ENCODE results near the gene PPARD. TPM values are rescaled to one million over a fixed set of nuclear protein-coding genes. Genes with fewer than 3 reads are reported as not detected.
A peak's percentile ranks its signal among the peaks of the same experiment; 100 is the strongest.

PPARD gene
- total RNA-seq, 1 donor from 2014 or later, result 19.0 TPM

GRCh38 chr6:35468181-35468979, 126.0 kb downstream of the PPARD start, which contains the start of gene RPL10A:
TSS of gene RPL10A (plus strand) at chr6:35468401. CDS start at chr6:35468435, 34 bp downstream.
- Mint-ChIP-seq H3K9me3 (no peaks in the 10 kb centered on the region), H3K4me1 (peaks cover 39% of the 10 kb centered on the region), H3K4me3 (peak within 1 kb of the TSS; percentile 97), H3K27me3 (no peaks in the 10 kb centered on the region), H3K36me3 (ENCODE audit: low read depth) (peaks cover 73% of the 10 kb centered on the region), H3K27ac (peak within 1 kb of the TSS; percentile 98)
- DNase-seq, result peak; percentile 98
- intact Hi-C loops (cut with micrococcal nuclease), result loop anchor here (1.0 to 5.0 kb wide), 5 partner anchors 16 to 171 kb away; partner anchors contain the start of genes DEF6, FANCE and PPARD

GRCh38 chr6:35468980-35469750, 126.8 kb downstream of the PPARD start:
- Mint-ChIP-seq H3K36me3 (ENCODE audit: low read depth) (peaks cover 71% of the 10 kb centered on the region), H3K4me1 (peaks cover 39% of the 10 kb centered on the region), H3K9me3 (no peaks in the 10 kb centered on the region), H3K27ac (peak overlapping the region; percentile 98), H3K27me3 (no peaks in the 10 kb centered on the region), H3K4me3 (peak overlapping the region; percentile 97)
- intact Hi-C loops (cut with micrococcal nuclease), result loop anchor here (1.0 to 5.0 kb wide), 5 partner anchors 17 to 172 kb away; partner anchors contain the start of genes DEF6, FANCE and PPARD
- DNase-seq, result peak; percentile 62

GRCh38 chr6:35469751-35470662, 127.6 kb downstream of the PPARD start:
- intact Hi-C loops (cut with micrococcal nuclease), result loop anchor here (5.0 kb wide), 1 partner anchor 53 kb away; no protein-coding TSS in a partner anchor
- Mint-ChIP-seq H3K27me3 (no peaks in the 10 kb centered on the region), H3K27ac (peak overlapping the region; percentile 98), H3K4me3 (peak overlapping the region; percentile 97), H3K36me3 (ENCODE audit: low read depth) (peaks cover 71% of the 10 kb centered on the region), H3K4me1 (peaks cover 39% of the 10 kb centered on the region), H3K9me3 (no peaks in the 10 kb centered on the region)
- peak; percentile 63 for DNase-seq

- DNase-seq, result peak; percentile 64
- Mint-ChIP-seq H3K9me3 (no peaks in the 10 kb centered on the region), H3K4me1 (peaks cover 38% of the 10 kb centered on the region), H3K4me3 (peak overlapping the region; percentile 97), H3K27me3 (no peaks in the 10 kb centered on the region), H3K27ac (peak overlapping the region; percentile 98), H3K36me3 (ENCODE audit: low read depth) (peaks cover 68% of the 10 kb centered on the region)
- intact Hi-C loops (cut with micrococcal nuclease), result no loop called here
Measured at GRCh38 chr6:35470663-35471120, 128.3 kb downstream of the PPARD start.

GRCh38 chr6:35471836-35472345, 129.5 kb downstream of the PPARD start:
- H3K4me1 Mint-ChIP-seq, result peaks cover 40% of the 10 kb centered on the region
- no peaks in the 10 kb centered on the region for H3K9me3 Mint-ChIP-seq
- intact Hi-C loops (cut with micrococcal nuclease), result no loop called here
- H3K4me3 Mint-ChIP-seq, result peak overlapping the region; percentile 97
- H3K27ac Mint-ChIP-seq, result peak overlapping the region; percentile 63
- DNase-seq, result no peak
- no peaks in the 10 kb centered on the region for H3K27me3 Mint-ChIP-seq
- H3K36me3 Mint-ChIP-seq (ENCODE audit: low read depth), result peaks cover 64% of the 10 kb centered on the region

- no peaks in the 10 kb centered on the region for H3K27me3 Mint-ChIP-seq
- peaks cover 55% of the 10 kb centered on the region for H3K36me3 Mint-ChIP-seq (ENCODE audit: low read depth)
- no peaks in the 10 kb centered on the region for H3K9me3 Mint-ChIP-seq
- intact Hi-C loops (cut with micrococcal nuclease), result no loop called here
- peaks cover 29% of the 10 kb centered on the region for H3K4me1 Mint-ChIP-seq
- H3K4me3 Mint-ChIP-seq, result no peak overlapping the region
- DNase-seq, result no peak
- H3K27ac Mint-ChIP-seq, result no peak overlapping the region
Measured at GRCh38 chr6:35473075-35473849, 130.9 kb downstream of the PPARD start.

- peaks cover 29% of the 10 kb centered on the region for H3K4me1 Mint-ChIP-seq
- no peak overlapping the region for H3K4me3 Mint-ChIP-seq
- peaks cover 50% of the 10 kb centered on the region for H3K36me3 Mint-ChIP-seq (ENCODE audit: low read depth)
- intact Hi-C loops (cut with micrococcal nuclease), result no loop called here
- H3K27ac Mint-ChIP-seq, result no peak overlapping the region
- DNase-seq, result no peak
- H3K9me3 Mint-ChIP-seq, result no peaks in the 10 kb centered on the region
- H3K27me3 Mint-ChIP-seq, result no peaks in the 10 kb centered on the region
Measured at GRCh38 chr6:35473850-35474130, 131.4 kb downstream of the PPARD start.

GRCh38 chr6:35474131-35474941, 132.0 kb downstream of the PPARD start:
- Mint-ChIP-seq H3K4me1 (peaks cover 28% of the 10 kb centered on the region), H3K4me3 (no peak overlapping the region), H3K27ac (no peak overlapping the region), H3K27me3 (no peaks in the 10 kb centered on the region), H3K36me3 (ENCODE audit: low read depth) (peaks cover 45% of the 10 kb centered on the region), H3K9me3 (no peaks in the 10 kb centered on the region)
- no peak for DNase-seq
- intact Hi-C loops (cut with micrococcal nuclease), result no loop called here

GRCh38 chr6:35474942-35475570, 132.7 kb downstream of the PPARD start:
- intact Hi-C loops (cut with micrococcal nuclease), result no loop called here
- H3K27me3 Mint-ChIP-seq, result no peaks in the 10 kb centered on the region
- no peak overlapping the region for H3K27ac Mint-ChIP-seq
- H3K4me1 Mint-ChIP-seq, result peaks cover 24% of the 10 kb centered on the region
- H3K36me3 Mint-ChIP-seq (ENCODE audit: low read depth), result peaks cover 38% of the 10 kb centered on the region
- no peaks in the 10 kb centered on the region for H3K9me3 Mint-ChIP-seq
- no peak for DNase-seq
- no peak overlapping the region for H3K4me3 Mint-ChIP-seq

GRCh38 chr6:35475573-35475972, 133.2 kb downstream of the PPARD start:
- Mint-ChIP-seq H3K4me3 (no peak overlapping the region), H3K4me1 (peaks cover 18% of the 10 kb centered on the region), H3K27me3 (no peaks in the 10 kb centered on the region), H3K9me3 (no peaks in the 10 kb centered on the region), H3K36me3 (ENCODE audit: low read depth) (peaks cover 33% of the 10 kb centered on the region), H3K27ac (no peak overlapping the region)
- intact Hi-C loops (cut with micrococcal nuclease), result no loop called here
- no peak for DNase-seq

- H3K27me3 Mint-ChIP-seq, result no peaks in the 10 kb centered on the region
- H3K9me3 Mint-ChIP-seq, result no peaks in the 10 kb centered on the region
- H3K27ac Mint-ChIP-seq, result no peak overlapping the region
- peaks cover 29% of the 10 kb centered on the region for H3K36me3 Mint-ChIP-seq (ENCODE audit: low read depth)
- intact Hi-C loops (cut with micrococcal nuclease), result no loop called here
- DNase-seq, result no peak
- no peak overlapping the region for H3K4me3 Mint-ChIP-seq
- H3K4me1 Mint-ChIP-seq, result peaks cover 15% of the 10 kb centered on the region
Measured at GRCh38 chr6:35476004-35476403, 133.6 kb downstream of the PPARD start.

- H3K36me3 Mint-ChIP-seq (ENCODE audit: low read depth), result peaks cover 19% of the 10 kb centered on the region
- H3K4me1 Mint-ChIP-seq, result peaks cover 8% of the 10 kb centered on the region
- H3K4me3 Mint-ChIP-seq, result no peak overlapping the region
- no peak overlapping the region for H3K27ac Mint-ChIP-seq
- no peak for DNase-seq
- no peaks in the 10 kb centered on the region for H3K27me3 Mint-ChIP-seq
- no peaks in the 10 kb centered on the region for H3K9me3 Mint-ChIP-seq
- intact Hi-C loops (cut with micrococcal nuclease), result no loop called here
Measured at GRCh38 chr6:35477028-35477427, 134.7 kb downstream of the PPARD start.
